ENCODE data around the gene HLF.

- TF ChIP-seq, protein P1, sequence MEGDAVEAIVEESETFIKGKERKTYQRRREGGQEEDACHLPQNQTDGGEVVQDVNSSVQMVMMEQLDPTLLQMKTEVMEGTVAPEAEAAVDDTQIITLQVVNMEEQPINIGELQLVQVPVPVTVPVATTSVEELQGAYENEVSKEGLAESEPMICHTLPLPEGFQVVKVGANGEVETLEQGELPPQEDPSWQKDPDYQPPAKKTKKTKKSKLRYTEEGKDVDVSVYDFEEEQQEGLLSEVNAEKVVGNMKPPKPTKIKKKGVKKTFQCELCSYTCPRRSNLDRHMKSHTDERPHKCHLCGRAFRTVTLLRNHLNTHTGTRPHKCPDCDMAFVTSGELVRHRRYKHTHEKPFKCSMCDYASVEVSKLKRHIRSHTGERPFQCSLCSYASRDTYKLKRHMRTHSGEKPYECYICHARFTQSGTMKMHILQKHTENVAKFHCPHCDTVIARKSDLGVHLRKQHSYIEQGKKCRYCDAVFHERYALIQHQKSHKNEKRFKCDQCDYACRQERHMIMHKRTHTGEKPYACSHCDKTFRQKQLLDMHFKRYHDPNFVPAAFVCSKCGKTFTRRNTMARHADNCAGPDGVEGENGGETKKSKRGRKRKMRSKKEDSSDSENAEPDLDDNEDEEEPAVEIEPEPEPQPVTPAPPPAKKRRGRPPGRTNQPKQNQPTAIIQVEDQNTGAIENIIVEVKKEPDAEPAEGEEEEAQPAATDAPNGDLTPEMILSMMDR (IDR thresholded peaks at IDR 0.05) = no peak
- no peak for TF ChIP-seq POLR2A (IDR thresholded peaks at IDR 0.05)
These were observed 18.2 kb upstream of the HLF start for GRCh38 chr17:55246583-55246982.
